Measurements from ENCODE around the gene DUSP7.

The DUSP7 gene

GRCh38 chr3:52024765-52025452 is 31.5 kb downstream of the DUSP7 start:
- DNase-seq, result no peak

- no peak for DNase-seq
Observed at GRCh38 chr3:52023860-52024764, 32.3 kb downstream of the DUSP7 start.

GRCh38 chr3:52023101-52023770 is 33.1 kb downstream of the DUSP7 start:
- no peak for DNase-seq

- DNase-seq, result no peak
Observed at GRCh38 chr3:52022323-52023100, 33.9 kb downstream of the DUSP7 start.

GRCh38 chr3:52021489-52022268 is 34.7 kb downstream of the DUSP7 start:
- DNase-seq, result no peak

- DNase-seq, result no peak
Observed at GRCh38 chr3:52020796-52021195, 35.6 kb downstream of the DUSP7 start.

- DNase-seq, result no peak
Observed at GRCh38 chr3:52019352-52020080, 36.9 kb downstream of the DUSP7 start.

GRCh38 chr3:52018319-52019000 is 37.9 kb downstream of the DUSP7 start:
- DNase-seq, result no peak

- DNase-seq, result no peak
Observed at GRCh38 chr3:52017586-52017985, 38.8 kb downstream of the DUSP7 start.

- no peak for DNase-seq
Observed at GRCh38 chr3:52015438-52016228, 40.7 kb downstream of the DUSP7 start.

GRCh38 chr3:52014613-52015012 is 41.8 kb downstream of the DUSP7 start:
- DNase-seq, result no peak

- DNase-seq, result no peak
Observed at GRCh38 chr3:52013802-52014598, 42.4 kb downstream of the DUSP7 start.

GRCh38 chr3:52012699-52013098 is 43.7 kb downstream of the DUSP7 start:
- DNase-seq, result no peak

- no peak for DNase-seq
Observed at GRCh38 chr3:52010431-52010830, 45.9 kb downstream of the DUSP7 start.

- no peak for DNase-seq
Observed at GRCh38 chr3:52007291-52007690, 49.1 kb downstream of the DUSP7 start.

- no peak for DNase-seq
Observed at GRCh38 chr3:52006820-52007133, 49.6 kb downstream of the DUSP7 start.

GRCh38 chr3:52006017-52006819 is 50.2 kb downstream of the DUSP7 start:
- no peak for DNase-seq

- DNase-seq, result no peak
Observed at GRCh38 chr3:52005571-52005986, 50.8 kb downstream of the DUSP7 start.
